Ecto neural progenitor cell (in vitro differentiated cells): ENCODE results near the gene PRRT3.
"Not testable (repeated sequence)": the region's sequence is repeated elsewhere in the genome, so short reads cannot be mapped to it uniquely, and the experiment has no call there.

ENCODE experiments used
- DNase-seq: peaks from one replicate; pipeline ENCODE4 v3.0.0-alpha.2; 2018; ENCODE audit warnings: low spot score

Gene PRRT3

DNA sequence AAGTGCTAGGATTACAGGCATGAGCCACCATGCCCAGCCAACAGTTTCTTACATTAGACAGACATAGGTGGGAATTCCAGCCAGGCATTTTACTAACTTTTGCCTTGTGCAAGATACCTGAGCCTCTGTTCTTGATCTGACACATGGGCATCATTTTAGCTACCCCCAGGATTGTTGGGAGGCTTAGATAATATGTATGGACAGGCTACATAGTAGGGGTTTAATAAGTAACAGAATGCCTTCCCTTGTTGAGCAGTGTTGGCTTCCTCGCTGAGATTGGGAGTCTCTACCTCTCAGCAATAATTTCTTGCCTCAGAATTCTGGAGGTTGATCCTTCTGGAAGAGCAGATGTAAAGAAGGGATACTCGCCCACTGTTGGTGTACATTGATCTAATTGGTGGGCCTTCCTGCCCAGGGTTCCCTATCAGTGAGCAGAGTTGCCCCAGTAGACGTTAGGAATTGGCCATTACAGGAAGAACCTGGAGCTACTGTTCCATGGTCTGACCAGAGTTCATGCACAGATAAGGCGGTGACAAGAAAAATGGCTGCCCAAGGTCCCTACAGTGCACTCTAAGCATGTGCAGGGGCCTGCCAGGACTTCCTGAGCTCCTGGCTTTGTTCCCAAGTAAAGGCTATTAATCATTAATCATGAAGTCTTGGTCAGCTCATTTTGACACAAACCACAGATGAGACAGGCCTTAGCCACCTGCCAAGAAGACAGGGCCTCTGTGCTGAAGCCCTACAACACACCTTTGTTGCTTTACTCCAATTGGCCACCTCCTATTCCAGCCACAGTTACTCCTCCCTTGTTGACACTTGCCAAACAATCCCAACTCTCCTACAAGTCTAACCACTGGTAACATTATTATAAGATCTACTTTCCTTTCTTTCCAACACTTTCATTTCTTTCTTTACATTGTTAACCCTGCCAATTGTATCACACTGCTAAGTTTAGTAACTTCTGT, 54.5 kb downstream of the PRRT3 start:
- DNase-seq: no peak

DNA sequence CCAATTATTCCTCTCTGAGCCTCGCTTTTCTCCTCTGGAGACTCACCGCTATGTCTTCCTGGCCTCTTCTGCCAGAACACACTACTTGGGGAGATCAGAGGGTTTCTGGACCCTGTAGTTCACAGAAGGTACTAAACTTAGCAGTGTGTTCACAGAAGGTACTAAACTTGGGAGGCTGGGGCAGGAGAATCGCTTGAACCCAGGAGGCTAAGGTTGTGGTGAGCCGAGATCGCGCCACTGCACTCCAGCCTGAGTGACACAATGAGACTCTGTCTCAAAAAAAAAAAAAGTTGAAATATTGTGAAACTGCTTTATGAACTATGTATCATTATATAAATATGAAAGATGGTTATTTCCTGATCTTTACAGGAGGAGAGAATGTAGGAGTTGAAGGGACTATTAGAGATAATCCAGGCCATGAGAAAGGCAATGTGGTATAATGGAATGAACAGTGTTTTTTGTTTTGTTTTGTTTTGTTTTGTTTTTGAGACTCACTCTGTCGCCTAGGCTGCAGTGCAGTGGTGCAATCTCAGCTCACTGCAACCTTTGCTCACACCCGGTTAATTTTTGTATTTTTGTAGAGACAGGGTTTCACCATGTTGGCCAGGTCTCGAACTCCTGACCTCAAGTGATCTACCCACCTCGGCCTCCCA, 55.3 kb downstream of the PRRT3 start:
- not testable (repeated sequence) for DNase-seq

DNA sequence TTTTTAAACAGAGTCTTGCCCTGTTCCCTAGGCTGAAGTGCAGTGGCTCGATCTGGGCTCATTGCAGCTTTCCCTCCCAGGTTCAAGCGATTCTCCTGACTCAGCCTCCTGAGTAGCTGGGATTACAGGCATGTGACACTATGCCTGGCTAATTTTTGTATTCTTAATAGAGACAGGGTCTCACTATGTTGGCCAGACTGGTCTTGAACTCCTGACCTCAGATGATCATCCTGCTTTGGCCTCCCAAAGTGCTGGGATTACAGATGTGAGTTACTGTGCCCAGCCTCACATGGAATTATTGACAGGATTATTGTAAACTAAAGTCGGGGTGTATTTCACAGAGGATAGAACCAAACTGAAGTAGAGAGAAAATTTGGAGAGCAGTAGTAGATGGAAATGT, 56.5 kb downstream of the PRRT3 start:
- not testable (repeated sequence) for DNase-seq
